Heart right ventricle (tissue), 16 donors: ENCODE data around the gene GTF3C1. TPM values are rescaled to one million over a fixed set of nuclear protein-coding genes. Genes with fewer than 3 reads are reported as not detected.

ENCODE experiments used
- ATAC-seq, 8 donors: fragments of 200-7000 bp; cut with Tn5 transposase; one replicate each; pipeline ENCODE4 v1.9.1; 2020; ENCODE audit warnings: mild to moderate bottlenecking in 8 of 8, moderate library complexity in 8 of 8, moderate number of reproducible peaks in 1 of 8
- DNase-seq, 2 donors: peaks; one replicate each; pipeline ENCODE4 v3.0.0-alpha.2; 2020
- H3K27ac ChIP-seq, 10 donors: fragments of 200-600 bp; sonication (generic) in 2 of 10; one replicate each; pipeline versions ENCODE4 v1.5.0 to v1.8.0; 2020 to 2022; ENCODE audit warnings: mild to moderate bottlenecking in 3 of 10
- H3K27me3 ChIP-seq, 7 donors: fragments of 200-600 bp; one replicate each; pipeline ENCODE4 v1.8.0; 2021 to 2022; ENCODE audit warnings: mild to moderate bottlenecking in 2 of 7
- H3K36me3 ChIP-seq, 9 donors: fragments of 200-600 bp; sonication (generic) in 1 of 9; one replicate each; pipeline versions ENCODE4 v1.5.0 to v1.8.0; 2020 to 2022; ENCODE audit warnings: mild to moderate bottlenecking in 2 of 9
- H3K4me1 ChIP-seq, 9 donors: fragments of 200-600 bp; sonication (generic) in 1 of 9; one replicate each; pipeline versions ENCODE4 v1.5.0 to v1.8.0; 2020 to 2022; ENCODE audit warnings: mild to moderate bottlenecking in 4 of 9
- H3K4me3 ChIP-seq, 10 donors: fragments of 200-600 bp; sonication (generic) in 2 of 10; one replicate each; pipeline versions ENCODE4 v1.5.0 to v1.8.0; 2020 to 2022; ENCODE audit warnings: mild to moderate bottlenecking in 7 of 10, moderate library complexity in 2 of 10
- H3K9me3 ChIP-seq, 11 donors: fragments of 200-600 bp in 10 of 11; sonication (generic) in 2 of 11; one replicate each; pipeline versions ENCODE4 v1.5.0 to v1.8.0; 2013 to 2022; ENCODE audit warnings: mild to moderate bottlenecking in 2 of 11, control low read depth in 1 of 11, moderate library complexity in 1 of 11
- WGBS, 2 donors: extraction: QIAGEN DNeasy Blood & Tissue Kit; methylation state at CpG; one replicate each; pipeline ENCODE4 v1.1.7; 2013; ENCODE audit warnings: inconsistent platforms in 1 of 2; 5-methylcytosine and 5-hydroxymethylcytosine counted together
- intact Hi-C, 10 donors: fragments of 100-400 bp; cut with DNase I; formaldehyde crosslinking; loops; one replicate each; pipeline versions ENCODE4 v1.11.1 to v1.14.2; 2022
- polyA plus RNA-seq, 2 donors: library from polyadenylated mRNA; stranded (reverse); fragments of 200-250 nt; gene quantifications; one replicate each; pipeline ENCODE4 v1.2.3, GENCODE V29; 2013
- total RNA-seq, 10 donors: library from RNA; stranded (reverse); fragmentation: NEBNext Ultra II Directional in 3 of 10; extraction: Animal tissue kit (Norgen Biotek cat#: 25700) in 3 of 10; gene quantifications; one replicate each; pipeline versions ENCODE4 v1.2.1 to v1.2.4, GENCODE V29; 2021 to 2023
- TF ChIP-seq, protein P1 (sequence below), 9 donors: fragments of 200-600 bp; sonication (generic) in 2 of 9; IDR thresholded peaks; one replicate each; pipeline versions ENCODE4 v1.5.0 to v1.8.0; 2021 to 2022; ENCODE audit warnings: antibody characterized with exemption in 9 of 9, mild to moderate bottlenecking in 5 of 9, moderate library complexity in 1 of 9
- donor health status: Arrhythmogenic right ventricular cardiomyopathy.
- donor health status: ischemic (EF 13 %, LVEDD 7.1; RV severe dilation, severe dysfunction).
- donor health status: healthy with polysubstance abuse.
- donor health status: DM: no; HTN: yes; CAD: no.
- donor health status: DM: no; HTN: no; CAD: no.
- donor health status: ischemic (EF 25% LVEDD 6.9; RV normal size, moderate dysfunction).
- donor health status: ischemic (EF 25% LVEDD 5.7; RV mildly dilated, moderate dysfunction).
- donor health status: healthy.
- donor health status: DM: yes; HTN: yes; CAD: no.
- donor health status: Ischemic cardiomyopathy.
- donor health status: ischemic (EF 35%, LVEDD 5.7; RV mildly dilated, moderate dysfunction).
- donor health status: nonischemic (EF 11% LVEDD 7.7; RV severe dilation, severe dysfunction).
- donor health status: DM: yes; HTN: yes; CAD: no.
- donor health status: PGD.
- donor health status: ischemic (EF 29% LVEDD 5.4; RV normal size, mild dysfunction).
- donor health status: nonischemic (EF 23%, LVEDD 6.1; RV moderate dilation, normal function).

Gene GTF3C1
- total and polyA plus RNA-seq, 12 donors = 48.1 to 133 (median 62.8) TPM

DNA sequence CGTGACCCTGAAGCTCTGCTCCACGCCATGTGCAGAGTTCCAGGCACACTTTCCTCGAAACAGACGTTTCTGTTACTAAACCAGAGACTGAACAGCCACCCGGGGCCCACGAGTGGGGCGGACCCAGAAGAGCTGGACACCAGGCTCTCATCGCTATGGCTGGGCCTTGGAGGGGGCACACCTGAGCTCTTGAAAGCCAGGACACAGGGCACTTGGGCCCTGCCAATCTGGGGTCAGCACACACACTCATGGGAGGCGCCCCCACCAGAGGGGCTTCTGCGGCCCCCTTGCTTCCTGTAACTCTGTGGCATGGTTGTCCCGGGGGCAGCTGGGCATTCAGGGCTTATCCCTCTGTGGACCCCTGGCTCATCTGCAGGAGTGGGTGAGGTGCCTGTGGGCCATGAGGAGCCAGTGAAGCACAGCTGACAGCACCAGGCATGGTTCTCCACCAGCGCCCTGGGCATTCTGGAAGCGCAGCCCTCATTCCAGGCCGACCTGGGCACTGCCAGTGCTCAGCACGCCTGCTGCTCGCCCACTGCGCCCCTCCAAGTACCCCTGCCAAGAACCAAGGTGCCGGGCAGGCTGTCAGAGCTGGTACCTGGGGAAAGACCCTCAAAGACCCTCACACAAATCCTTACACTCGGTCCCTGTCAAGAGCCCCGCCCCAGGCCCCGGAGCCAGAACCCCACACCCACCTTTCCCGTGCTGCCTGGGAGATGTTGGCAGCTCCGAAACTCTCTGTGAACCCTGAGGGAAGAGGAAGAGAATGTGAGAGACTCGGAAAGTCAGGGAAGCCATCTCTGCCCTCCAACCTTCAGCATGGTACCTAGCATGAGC lies 86.6 kb downstream of the GTF3C1 start:
- peak overlapping the region in 1 of 10 donors; percentile 68 for H3K27ac ChIP-seq
- peak overlapping the region in 1 of 10 donors; percentile 5 for H3K4me3 ChIP-seq
- intact Hi-C loops = no loop called here
- ATAC-seq = no peak
- 92% methylated on average over 24 of the region's 24 CpGs for WGBS, 2 donors
- TF ChIP-seq, protein P1, sequence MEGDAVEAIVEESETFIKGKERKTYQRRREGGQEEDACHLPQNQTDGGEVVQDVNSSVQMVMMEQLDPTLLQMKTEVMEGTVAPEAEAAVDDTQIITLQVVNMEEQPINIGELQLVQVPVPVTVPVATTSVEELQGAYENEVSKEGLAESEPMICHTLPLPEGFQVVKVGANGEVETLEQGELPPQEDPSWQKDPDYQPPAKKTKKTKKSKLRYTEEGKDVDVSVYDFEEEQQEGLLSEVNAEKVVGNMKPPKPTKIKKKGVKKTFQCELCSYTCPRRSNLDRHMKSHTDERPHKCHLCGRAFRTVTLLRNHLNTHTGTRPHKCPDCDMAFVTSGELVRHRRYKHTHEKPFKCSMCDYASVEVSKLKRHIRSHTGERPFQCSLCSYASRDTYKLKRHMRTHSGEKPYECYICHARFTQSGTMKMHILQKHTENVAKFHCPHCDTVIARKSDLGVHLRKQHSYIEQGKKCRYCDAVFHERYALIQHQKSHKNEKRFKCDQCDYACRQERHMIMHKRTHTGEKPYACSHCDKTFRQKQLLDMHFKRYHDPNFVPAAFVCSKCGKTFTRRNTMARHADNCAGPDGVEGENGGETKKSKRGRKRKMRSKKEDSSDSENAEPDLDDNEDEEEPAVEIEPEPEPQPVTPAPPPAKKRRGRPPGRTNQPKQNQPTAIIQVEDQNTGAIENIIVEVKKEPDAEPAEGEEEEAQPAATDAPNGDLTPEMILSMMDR (IDR thresholded peaks at IDR 0.05) = no peak
- peaks cover 4 to 27% (median 21%) of the 10 kb centered on the region in 9 donors for H3K4me1 ChIP-seq
- peaks cover 3 to 92% (median 63%) of the 10 kb centered on the region in 9 donors for H3K36me3 ChIP-seq
- DNase-seq = no peak
- H3K9me3 ChIP-seq = no peaks in the 10 kb centered on the region
- H3K27me3 ChIP-seq = no peaks in the 10 kb centered on the region

DNA sequence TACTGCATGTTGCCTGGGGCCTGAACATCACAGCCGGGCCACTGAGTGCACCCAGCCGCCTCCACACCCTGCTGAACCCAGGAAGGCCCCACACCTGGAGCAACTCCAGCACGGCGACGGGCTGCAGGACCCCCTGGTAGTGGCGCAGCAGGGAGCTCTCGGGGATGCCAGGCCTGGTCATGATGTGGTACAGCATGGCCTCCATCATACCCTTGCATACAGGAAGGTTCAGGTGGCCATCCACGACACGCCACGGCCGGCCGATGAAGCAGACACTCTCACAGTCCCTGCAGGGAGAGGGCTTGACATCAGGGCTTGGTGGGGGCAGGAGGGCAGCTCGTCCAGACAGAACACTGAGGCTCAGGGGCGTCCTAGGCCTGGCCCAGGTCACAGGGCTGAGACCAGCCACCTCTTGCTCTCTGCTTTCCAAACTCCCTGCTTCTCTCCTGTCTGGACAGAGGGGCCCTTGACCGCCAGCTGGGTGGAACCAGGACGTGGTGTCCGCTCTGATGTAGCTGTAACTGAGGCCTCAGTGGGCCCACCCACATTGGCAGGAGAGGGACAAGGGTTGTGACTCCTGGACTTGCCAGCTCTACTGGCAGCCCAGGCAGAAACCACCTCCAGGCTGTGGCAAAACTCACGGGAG lies 87.4 kb downstream of the GTF3C1 start:
- 87 to 91% methylated on average over 18 of the region's 18 CpGs for WGBS, 2 donors
- no peak overlapping the region for H3K4me3 ChIP-seq
- ATAC-seq (peak in 3 of 8 donors; percentile 3 to 9 (median 5)), DNase-seq (no peak)
- peaks cover 4 to 28% (median 21%) of the 10 kb centered on the region in 9 donors for H3K4me1 ChIP-seq
- peak overlapping the region in 2 of 10 donors; percentile 53 to 69 for H3K27ac ChIP-seq
- peaks cover 3 to 84% (median 56%) of the 10 kb centered on the region in 9 donors for H3K36me3 ChIP-seq
- no peaks in the 10 kb centered on the region for H3K27me3 ChIP-seq
- H3K9me3 ChIP-seq = no peaks in the 10 kb centered on the region
- TF ChIP-seq, protein P1 (IDR thresholded peaks at IDR 0.05) = no peak
- intact Hi-C loops = no loop called here

- 65 to 72% methylated on average over 16 of the region's 16 CpGs for WGBS, 2 donors
- Histone ChIP-seq H3K36me3 (peaks cover 3 to 77% (median 49%) of the 10 kb centered on the region in 9 donors), H3K27ac (peak overlapping the region in 5 of 10 donors; percentile 4 to 73 (median 53)), H3K27me3 (no peaks in the 10 kb centered on the region), H3K9me3 (no peaks in the 10 kb centered on the region), H3K4me3 (no peak overlapping the region), H3K4me1 (peaks cover 4 to 35% (median 28%) of the 10 kb centered on the region in 9 donors)
- peak in 1 of 8 donors; percentile 1 for ATAC-seq
- intact Hi-C loops = no loop called here
- TF ChIP-seq, protein P1 (IDR thresholded peaks at IDR 0.05) = no peak
- DNase-seq = no peak
Observed at GRCh38 chr16:27461483-27462171, 88.1 kb downstream of the GTF3C1 start.
